Activated CD4-positive, CD25-positive, alpha-beta regulatory T cell treated with anti-CD3 and anti-CD28 coated beads, Interleukin-2, amount 50 U/mL, for 16 hours (primary cell): Measurements from ENCODE around the gene NR2F2.

ENCODE experiments used
- DNase-seq: peaks from one replicate; pipeline ENCODE4 v3.0.0-alpha.2; 2020; ENCODE audit warnings: low read depth, low spot score

The NR2F2 gene

DNA sequence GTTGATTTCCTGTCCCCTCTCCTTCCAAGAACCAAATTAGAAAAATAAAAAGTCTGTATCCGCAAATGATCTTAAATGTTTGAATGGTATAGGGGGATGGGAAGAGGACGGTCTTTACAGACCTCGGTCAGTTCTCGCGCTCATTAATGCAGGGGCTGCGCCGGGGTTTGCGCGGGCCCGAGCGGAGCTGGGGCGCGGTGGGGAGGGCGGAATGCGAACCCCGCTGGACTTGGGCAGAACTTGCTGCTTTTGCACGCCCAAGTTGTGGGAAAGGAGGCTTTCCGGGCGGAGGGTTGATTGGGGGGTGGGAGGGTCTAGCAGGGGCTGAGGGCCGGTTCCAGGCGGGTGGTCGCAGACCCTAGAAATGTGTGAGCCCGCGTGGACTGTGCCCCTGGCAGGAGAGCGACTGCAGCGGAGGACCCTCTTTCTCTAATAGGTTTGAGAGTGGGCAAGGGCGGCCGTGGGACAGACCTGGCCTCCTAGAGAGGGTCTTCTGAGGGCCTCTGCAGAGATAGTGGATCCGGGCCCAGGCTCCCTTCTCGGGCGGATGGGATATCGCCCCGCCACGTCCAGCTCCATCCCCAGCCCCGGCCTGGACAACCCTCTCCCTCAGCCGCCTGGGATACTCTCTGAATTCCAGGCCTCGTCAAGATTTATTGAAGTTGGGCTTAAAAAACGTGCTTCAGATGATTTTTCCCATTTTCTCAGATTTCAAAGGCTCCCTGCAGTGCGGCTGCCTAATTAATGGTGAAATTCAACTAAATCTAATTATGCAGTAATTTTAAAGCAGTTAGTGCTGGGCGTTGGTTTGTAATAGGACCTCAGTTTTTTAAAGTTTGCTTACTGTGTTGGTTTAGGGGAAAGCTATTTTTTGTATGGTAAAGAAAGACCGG lies 11.3 kb downstream of the NR2F2 start:
- no peak for DNase-seq

DNA sequence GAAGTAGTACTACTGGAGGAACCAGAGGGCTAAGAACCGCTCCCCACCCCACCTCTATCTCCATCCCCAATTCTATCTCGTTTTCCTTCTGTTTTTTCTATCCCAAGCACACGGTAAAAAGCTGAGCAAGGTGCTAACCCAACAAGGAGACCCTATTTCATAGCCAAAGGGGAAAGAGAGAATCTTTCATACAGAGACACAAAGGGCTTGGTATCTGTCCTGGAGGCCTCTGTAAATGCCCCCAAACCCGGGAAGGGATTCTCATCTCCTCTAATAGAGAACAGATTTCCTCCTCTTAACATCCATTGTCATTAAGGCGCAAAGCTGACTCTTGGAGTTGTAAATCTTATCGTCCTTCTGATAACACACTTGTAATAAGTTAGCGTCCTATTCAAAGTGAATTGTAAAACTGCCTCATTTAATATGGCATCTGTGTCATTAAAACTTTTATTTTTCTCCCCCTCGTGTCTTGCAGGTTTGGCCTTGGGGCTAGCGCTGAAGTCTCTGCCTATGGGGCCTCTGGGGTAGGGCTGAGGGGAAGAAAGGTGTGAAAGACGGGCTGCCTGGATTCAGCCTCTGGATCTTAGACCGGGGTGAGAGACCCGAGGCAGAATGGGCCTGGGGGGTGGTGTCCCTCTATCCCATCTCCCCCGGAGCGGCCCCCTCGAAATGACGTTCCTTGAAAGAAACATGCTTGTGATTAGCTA lies 12.1 kb downstream of the NR2F2 start:
- no peak for DNase-seq

DNA sequence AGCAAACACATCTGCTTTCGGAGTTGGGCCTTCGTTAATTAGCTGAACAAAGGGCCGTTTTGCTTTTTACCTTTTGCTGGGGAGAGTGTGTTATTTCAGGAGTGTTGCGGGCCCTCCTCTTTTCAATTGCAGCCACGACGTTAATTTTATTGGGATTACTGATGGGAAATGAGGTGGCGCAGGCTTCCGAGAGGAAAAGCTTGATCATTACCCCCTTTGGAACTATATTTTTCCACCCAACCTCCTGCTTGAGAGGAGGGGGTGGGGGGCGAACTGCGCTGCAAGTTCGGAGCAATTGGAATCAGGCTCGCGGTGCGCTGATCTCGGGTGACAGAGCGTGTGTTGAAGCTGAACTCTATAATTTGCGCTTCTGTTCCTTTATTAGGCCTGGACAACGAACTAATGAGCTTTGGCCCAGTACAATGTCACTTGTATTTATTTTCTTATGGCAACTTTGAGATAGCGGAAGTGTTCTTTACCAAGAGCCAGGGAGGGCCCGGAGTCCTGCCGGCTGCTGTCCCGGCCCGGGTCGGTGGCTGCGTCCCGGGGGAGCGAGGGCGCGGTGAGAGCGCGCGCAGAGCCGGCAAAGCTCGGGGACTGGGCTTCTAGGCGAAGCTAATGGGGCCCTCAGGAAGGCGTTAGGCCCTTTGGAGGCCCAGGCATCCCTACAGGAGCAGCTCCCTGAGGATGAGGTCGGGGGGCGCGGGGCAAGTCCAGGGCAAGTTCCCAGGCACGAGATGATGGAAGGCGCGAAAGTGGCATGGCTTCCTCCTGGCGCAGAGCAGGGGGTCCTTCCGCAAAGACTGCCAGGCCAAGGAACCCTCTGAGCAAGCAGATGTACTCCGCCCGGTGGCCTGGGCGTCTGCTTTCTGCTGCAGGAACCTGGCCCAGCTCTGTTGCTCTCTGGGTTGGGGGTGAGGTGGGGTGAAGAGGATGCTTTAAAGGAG lies 12.9 kb downstream of the NR2F2 start:
- no peak for DNase-seq

DNA sequence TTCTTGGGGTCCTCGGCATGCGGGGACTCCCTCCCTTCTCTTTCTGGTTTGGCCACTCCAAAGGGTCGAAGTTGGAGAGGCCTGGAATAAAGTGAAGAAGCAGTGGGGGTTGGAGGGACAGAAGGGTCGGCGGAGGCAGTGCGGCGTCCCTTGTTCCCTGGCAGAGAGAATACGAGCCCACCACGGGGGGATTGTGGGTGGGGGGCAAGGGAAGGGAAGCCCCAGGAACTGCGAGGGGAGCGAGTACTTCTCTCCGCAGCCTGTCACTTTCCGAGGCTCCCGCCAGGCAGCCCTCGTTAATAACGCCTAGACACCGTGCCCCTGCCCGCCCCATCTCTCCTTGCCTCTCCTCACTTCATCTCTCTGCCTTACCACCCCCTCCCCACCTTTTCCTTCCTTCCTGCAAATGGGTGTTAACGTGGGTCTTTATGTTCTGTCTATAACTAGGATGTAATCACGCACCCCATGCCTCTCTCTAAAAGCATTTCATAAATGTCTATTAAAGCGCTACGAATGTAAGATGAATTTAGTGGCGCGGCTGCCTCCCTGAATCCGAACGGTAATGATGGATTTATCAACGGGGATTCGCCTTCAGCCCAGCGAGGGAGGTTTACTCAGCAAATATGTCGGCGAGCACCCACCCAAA lies 13.7 kb downstream of the NR2F2 start:
- DNase-seq = no peak

DNA sequence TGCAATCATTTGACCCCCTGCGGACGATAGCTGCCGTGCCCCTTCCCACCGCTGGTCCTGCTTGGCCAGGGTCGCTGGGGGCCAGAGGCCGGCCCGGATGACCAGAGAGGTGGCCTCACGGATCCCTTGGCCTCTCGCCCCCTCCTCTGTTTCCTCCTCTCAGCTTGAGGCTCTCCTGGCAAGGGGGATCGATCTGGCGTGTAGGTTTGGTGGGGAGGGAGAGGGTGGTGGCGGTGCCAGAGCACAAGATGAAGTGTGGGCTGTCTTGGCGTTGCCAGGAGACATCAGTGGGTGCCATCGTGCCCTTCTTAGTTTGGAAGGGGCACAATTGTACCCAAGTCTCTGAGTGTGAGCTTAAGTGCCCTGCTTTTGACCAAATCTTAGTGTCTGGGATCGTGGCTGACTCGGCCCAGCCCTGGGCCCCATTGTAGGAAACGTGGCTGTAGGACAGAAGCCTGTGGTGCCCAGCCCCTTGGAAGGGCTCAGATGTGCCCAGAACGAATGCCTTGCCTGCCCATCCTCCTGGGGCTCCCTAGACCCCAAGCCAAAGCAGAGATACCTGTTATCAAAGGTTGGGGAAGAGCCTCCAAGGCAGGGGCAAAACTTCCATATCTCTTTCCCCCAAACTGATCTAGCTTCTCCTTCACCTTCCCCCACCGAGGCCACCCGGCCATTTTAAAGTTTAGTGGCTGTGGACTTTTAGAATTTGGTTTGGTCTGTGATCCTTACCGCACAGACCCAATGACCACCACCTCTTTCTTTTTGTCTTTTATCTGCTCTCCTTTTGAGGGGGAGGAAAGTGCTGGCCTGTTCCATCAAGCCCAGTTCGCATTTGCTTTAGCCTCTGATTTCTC lies 14.4 kb downstream of the NR2F2 start:
- DNase-seq = no peak

DNA sequence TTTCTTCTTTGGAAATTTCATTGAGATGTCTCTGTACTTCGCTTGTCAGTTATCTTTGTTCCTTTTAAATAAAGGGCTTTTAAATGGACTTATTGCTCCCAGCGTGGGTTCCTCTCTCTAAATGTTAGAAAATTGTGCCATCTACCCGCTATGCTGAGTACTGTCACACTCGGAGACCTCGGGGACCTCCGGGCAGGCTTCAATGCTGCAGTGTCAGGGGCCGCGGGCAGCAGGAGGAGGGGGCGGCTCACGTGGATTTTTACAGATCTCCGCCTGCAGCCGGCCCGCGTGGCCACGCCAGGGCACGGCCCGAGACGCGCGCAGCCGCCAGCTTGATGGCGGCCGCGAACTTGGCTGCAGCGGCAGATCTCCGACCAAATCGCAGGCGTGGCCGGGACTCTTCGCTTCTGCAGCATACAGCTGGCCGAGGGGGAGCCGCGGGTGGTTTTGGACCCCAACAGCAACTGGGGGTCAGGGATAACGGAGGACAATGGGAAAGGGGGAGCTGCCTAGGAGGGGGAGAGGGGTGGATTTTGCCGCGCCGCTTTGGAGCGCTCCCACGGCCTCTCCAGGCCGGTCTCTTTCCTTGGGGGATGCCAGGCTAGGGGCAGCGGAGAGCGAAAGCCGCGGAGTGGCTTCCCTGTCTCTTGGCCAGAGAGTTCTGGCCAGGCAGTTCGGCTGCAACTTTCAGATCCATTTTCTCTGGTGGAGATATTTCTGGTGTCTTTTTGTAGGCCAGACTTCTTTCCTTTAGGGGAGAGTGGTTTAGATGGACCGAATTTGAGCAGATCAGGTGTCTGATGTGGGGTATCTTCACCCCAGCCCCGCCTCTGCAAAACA lies 15.3 kb downstream of the NR2F2 start:
- DNase-seq = no peak

DNA sequence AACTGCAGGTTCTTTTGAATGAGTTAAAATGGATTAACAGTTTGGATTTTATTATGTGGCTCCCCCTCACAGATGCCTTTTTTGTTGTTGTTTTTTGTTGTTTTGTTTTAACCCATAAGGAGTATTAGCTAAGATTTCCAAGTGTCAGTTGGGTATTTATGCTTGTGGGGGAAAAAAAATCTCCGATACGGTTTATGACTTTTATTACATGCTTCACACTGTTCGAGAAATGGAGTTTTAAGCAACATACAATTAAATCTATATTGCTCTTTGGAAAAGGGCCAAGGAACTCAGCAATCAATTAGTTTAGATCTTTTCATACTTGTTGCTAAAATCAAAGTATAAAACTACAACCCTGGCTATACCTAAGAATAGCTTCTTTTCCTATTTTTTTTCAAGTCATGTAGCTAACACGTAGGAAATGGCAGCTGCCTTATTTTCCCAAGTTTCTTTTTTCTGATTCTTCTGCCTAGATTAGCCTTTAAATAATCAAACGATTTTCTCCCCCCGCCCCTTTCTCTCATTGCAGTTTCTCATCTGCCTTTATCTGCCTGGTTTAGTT lies 16.0 kb downstream of the NR2F2 start:
- DNase-seq = no peak

DNA sequence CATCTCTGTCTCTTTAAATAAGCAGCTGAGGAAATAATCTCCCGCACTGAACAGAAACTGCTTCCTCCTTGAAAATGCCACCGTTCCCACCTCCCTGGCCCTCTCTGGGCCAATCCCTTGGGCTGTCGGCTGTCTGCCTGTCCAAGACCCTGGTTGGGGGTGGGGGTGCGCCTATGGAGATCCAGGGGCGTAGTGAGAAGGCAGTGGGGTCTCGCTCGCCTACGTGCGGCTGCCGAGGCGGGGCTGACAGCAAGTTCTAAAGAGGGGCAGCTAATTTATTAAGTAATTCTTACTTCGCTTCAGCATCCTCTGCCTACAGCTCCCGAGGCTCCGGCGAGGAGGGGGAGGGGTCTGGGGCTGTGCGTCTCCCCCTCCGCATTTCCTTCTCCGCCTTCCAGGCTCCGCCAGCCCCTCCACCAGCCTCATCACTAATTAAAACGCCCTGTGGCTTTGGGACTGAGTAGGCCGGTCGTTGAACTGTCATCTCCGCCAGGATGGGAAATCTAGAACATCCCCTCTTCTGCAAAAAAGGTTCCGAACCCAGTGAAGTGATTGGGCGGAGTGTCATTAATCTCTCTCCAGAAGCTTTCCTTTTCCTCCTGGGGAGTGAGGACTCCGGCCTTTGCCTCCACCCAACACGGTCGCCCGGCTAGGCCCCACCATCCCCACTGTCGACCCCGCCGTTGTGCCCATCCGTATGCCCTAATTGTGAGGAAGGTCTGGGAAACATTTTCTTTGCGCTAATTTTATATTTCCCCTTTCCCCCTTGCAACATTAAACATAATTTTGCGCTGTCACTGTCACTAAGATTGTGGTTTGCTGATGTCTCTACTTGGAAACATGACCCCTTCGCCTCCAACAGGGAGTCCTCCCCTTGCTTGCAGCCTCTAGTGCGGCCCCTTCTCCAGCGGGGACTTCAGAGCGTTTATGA lies 16.9 kb downstream of the NR2F2 start:
- no peak for DNase-seq

DNA sequence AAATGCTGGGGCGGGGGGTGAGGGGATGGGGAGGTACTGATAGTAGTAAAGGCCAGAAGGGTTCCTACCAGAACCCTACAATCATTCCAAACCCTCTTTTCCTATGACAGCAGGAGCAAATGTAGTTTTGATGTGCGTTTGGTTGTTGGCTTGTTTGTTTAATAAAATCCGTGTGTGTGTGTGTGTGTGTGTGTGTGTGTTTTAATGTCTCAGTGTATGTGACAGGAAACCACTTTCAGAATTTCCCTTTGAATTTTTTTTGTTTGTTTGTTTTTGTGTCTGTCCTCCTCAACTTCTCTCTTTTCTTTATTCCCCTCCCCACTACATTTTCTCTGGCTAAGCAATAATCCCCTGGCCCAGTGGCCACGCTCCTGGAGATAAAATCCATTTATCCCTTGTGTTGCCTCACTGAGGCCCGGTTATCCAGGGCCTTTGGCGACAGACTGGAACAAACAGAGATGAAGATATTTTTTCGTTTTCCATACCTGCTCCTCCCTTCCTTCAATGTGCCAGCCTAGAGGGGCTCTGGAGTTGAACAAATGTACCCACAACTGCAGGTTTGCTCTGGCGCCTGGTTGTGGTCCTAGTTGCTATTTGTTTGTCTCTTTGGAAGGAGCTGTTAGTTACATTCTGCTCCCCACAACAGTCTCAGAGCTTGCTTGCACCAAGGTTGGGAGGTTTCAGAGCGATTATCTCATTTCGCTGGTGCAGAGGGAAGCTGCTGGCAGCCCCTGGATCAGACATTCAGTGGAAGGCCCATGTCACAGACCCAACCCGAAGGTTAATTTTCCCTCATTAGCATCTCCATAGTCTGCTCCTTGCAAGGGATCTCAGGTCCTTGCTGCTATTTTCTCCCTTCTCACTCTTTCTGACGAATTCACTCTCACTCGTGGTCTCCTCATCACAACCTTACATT lies 17.9 kb downstream of the NR2F2 start:
- no peak for DNase-seq

DNA sequence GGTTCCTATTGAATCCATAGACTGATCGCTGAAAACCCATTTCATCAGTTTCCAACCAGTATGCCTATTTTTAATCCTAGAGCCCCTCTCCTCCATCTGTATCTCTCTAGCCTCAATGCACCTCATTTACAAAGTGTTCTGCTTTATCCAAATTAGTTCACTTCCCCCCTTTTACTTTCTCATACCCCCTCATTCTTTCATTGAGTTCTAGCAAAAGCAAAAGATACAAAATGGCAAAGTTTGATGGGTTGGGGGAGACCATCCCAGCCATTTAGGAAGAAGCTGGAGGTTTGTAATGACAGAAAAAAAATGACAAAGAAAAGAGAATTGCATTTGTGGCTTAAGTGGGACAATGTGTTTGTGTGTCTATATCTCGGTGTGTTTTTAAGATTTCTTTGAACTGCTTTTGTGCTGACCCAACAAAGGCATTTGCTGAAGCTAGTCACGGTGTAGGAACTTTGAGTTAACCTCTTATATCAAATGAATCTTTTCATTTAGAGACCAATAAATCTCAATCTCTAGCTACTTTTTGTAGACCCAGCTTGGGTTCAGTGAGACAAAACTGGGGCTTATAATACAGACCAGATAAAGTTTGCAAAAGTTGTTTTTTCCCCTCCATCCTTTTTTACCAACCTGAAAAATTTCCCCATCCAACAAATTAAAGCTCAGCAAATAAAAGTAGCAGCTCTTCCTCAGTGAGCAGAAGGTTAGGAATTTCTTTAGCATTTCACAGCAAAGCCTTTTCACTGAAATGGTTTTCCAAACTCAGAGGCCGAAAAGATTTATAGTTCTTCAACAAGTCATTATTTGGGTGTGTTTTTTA lies 18.7 kb downstream of the NR2F2 start:
- DNase-seq = no peak

DNA sequence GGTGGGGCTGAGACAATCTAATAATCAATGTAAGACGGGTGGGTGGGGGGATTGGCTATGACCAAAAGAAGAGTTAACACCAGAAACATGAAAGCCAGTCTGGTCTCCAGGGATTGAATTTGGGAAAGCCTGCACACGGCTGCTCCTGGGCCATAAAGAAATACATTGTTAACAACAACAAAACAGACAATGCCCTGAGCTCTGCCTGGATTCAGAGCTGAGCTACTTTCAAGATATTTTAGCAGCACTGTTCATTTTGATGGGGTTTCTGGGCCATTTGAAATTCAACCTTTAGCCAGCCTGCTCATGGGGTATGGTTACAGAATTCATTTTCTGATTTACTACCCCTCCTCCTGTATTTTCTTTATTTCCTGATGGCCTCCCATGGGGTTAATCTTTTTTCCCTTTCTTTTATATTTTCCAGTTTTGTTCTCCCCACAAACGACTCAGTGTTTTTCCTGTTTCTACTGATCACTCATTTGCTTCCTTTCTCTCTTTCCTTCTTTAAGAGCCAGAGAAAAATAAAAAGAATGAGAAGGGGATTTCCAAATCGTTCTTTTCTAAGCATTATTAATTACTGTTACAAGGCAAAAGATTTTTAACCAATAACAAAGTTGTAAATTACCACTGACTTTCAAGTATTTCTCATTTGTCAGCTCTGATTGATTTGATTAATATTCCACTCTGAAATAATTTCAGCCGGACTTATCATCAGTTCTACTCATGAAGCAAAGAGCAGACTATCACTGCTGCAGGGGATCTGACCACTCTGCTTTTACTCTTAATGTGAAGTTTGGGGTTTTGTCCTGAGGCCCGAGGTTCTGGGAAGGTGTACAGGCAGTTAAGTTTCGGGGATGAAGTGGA lies 19.6 kb downstream of the NR2F2 start:
- no peak for DNase-seq

DNA sequence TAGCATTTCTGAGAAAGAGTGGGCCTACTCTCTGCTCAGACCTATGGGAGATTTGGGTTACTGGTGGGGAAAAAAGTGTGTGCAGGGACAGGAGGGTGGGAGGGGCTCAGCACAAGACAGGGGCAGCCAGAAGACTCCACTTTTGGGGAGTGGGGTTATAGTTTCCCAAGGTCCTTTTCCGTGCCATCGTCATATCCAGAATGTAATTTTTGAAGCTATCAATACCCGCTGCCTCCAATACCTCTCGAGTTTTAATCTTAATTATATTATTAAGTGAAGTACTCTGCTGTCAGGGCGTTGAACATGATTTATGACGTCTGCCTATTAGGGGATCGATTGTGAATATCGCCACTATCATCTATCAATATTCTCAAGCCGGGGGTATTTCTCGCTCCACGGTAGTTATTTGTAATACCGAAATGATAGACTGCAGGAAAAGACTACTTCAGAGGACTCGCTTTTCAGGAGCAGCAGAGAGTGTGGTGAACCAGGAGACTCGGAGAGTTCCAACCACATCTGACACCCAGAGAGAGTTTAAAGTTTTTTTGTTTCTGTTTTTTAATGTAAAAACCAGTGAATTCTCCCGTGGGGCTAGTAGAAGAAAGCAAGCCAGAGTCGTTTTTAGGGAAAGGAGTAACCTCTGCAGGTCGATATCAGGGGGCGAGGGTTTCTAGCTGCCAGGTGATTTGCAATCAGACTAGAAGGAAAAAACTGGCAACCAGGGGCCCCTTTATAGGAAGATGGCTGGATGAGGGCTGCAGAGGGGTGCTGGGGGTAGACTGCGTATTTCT lies 20.6 kb downstream of the NR2F2 start:
- no peak for DNase-seq

DNA sequence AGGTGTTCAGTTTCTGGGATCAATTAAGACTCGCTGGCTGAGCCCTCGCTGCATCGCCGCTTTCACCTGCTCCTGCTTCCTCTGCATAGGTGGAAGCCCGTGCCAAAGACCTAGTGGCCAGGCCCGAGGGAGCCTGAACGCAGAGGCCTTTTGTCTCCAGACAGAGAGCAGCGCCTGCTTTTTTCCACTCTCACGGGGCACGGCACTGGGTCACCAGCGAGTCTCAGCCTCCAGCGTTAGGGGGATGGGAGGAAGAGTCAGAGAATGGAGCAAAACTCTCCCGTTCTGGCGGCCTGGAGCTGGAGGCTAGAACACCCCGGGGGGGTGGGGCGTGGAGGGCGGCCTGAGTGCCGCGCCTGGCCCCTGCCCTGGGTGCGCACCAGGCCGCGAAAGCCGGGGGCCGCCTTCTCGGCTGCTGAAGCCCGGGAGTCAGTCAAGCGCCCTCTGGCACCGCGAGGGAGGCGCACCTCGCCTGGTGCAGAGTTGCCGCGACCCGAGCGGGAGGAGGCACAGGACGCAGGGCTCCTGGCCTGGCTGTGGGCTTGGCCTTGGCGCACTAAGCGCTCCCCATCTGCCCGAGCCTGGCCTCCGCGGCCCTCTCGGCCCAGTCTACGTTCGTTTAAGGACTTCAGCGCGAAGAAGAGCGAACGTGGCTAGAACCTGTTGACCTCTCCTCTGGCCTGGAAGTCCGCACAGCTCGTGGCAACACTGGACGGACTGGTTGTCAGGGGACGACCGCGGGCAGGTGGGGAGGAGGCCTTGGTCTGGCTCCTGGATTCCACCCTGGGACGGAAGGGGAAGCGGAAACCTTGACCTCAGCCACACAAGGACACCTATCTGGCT lies 21.5 kb downstream of the NR2F2 start:
- no peak for DNase-seq
